ENCODE data around the gene RAB5B.

DNA sequence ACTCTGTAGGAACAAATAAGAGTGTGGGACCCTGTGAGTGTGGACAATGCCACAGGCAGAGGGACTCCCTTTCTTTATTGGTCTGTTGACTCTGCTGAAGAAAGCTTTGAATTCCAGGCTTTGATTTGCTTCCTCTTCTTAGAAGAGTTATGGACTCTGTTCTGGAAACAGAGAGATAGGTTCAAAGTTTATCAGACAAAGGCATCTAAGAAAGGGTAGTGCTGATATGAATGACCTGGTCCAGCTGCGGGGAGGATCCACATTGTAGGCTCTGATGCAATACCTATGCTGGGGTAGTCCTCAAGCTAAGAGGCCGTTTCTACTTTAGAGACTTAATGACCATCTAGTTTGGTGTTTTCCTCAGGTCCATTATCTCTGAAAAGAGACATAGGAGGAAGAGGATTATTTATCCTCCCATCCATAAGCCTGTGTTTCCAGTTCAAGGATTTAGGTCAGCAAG lies 36.3 kb downstream of the RAB5B start:
- TF ChIP-seq EZH2 (IDR thresholded peaks at IDR 0.05): no peak
- TF ChIP-seq FOXP2 (optimal IDR thresholded peaks at IDR 0.05; ENCODE audit: control extremely low read depth, extremely low read length, insufficient read depth): no peak
